ENCODE measurements around the gene IVL.

- TF ChIP-seq, protein P1, sequence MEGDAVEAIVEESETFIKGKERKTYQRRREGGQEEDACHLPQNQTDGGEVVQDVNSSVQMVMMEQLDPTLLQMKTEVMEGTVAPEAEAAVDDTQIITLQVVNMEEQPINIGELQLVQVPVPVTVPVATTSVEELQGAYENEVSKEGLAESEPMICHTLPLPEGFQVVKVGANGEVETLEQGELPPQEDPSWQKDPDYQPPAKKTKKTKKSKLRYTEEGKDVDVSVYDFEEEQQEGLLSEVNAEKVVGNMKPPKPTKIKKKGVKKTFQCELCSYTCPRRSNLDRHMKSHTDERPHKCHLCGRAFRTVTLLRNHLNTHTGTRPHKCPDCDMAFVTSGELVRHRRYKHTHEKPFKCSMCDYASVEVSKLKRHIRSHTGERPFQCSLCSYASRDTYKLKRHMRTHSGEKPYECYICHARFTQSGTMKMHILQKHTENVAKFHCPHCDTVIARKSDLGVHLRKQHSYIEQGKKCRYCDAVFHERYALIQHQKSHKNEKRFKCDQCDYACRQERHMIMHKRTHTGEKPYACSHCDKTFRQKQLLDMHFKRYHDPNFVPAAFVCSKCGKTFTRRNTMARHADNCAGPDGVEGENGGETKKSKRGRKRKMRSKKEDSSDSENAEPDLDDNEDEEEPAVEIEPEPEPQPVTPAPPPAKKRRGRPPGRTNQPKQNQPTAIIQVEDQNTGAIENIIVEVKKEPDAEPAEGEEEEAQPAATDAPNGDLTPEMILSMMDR (IDR thresholded peaks at IDR 0.05 in 4 of 5, conservative IDR thresholded peaks at IDR 0.05 in 1 of 5) = no peak
- TF ChIP-seq POLR2A (IDR thresholded peaks at IDR 0.05) = no peak
Observed at GRCh38 chr1:152919071-152919470, 10.7 kb downstream of the IVL start.

All from gastrocnemius medialis (tissue), 4 donors.